HG03442 (cell line): ENCODE measurements around the gene MYO5C.

ENCODE experiments used
- ATAC-seq: cut with Tn5 transposase; IDR thresholded peaks from one replicate; pipeline ENCODE4 v1.9.1; 2021; ENCODE audit warnings: mild to moderate bottlenecking, moderate library complexity; ENCODE audit not compliant: unreplicated experiment

MYO5C gene

DNA sequence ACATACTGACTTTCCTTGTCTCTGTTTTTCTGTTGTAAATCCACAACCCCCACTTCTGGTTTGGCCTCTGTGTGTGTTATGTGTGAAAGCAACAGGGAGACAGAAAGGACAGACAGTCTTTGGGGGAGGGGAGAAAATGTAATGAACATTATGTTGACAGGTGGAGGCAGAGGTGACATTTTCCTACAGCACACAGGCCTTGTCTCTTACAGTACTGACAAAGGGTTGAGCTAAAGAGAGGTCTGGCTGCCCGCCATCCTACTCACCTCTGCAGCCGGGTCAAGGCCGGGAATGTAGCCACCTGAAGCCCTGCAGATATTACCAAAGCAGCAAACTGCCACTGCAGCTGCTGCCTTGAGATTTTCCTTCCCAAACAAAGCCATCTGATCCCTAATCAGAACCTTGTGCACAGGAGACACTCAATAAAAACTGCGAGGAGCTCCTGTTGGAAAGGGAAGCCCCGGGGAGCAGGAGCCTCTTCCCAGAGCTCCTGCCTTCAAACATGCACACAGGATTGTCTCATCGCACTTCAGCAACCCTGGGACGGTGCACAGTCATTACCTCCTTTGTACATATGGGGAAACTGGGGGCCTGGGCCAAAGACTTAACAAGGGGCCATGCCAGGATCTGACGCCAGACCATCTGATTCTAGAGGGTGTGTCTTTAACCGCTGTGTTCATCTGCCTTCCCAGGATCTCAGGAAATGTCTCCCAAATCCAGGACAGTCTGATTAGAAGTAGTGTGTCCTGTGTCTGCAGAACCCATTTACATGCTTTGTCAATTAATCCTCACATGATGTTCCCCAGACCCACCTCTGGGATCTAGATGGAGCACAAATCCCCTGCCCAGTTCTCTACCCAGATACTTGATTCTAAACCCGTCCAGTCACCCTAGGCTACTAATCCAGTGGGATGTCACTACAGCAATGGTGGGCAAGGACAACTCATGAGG lies 14.2 kb downstream of the MYO5C start:
- no peak for ATAC-seq

DNA sequence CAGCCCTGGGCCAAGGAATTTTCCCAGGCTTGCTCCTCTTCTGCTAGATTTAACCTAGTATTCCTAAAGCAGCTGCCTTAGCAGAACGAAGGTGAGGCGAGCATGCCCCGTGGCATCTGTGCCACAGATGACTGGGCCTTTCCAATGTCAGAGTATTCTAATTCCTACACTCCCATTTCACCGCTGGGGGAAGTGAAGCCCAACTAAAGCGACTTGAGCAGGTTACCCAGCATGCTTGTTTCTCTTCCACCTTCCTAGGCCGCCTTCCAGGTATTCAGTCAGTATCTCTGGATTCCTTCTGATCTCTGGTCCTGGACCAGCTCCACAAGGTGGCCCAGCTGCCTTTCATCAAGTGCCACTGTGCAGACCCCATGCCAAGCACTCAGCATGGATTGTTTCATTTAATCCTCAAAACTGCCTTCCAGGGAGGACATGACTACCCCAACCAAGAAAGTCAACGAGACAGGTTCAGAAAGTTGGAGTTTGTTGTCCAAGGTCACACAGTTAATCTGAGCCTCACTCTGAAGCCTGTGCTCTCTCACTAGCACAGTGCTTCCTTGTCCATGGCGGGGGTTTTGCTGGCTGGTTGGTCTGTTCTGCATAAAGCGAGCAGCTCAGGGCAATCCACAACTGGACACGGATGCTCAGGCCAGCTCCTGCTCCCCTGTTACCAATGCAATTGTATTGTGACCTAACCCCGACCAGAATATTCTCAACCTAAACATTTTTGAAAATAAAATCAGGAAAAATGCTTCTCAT lies 15.1 kb downstream of the MYO5C start:
- ATAC-seq: no peak

GRCh38 chr15:52278636-52279367 lies 16.8 kb downstream of the MYO5C start:
- no peak for ATAC-seq

DNA sequence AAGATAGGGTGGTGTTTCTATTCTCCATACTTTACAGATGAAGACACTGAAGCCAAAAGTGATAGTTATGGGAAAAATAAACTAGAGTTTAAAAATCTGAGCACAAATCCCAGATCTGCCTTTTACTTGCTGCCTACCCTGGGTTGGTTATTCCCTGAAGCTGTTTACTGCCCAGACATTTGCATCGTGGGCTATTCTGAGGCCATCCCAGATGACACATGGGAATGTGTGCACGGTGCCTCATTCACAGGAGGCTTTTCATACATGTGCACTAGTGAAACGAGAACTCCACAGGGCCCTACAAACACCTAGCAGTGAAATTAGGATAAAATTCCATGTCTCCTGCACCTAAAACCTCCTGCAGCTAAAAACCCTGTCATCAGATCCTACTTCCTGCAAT lies 17.5 kb downstream of the MYO5C start:
- ATAC-seq: no peak

GRCh38 chr15:52277575-52277974 lies 18.0 kb downstream of the MYO5C start:
- ATAC-seq: no peak

DNA sequence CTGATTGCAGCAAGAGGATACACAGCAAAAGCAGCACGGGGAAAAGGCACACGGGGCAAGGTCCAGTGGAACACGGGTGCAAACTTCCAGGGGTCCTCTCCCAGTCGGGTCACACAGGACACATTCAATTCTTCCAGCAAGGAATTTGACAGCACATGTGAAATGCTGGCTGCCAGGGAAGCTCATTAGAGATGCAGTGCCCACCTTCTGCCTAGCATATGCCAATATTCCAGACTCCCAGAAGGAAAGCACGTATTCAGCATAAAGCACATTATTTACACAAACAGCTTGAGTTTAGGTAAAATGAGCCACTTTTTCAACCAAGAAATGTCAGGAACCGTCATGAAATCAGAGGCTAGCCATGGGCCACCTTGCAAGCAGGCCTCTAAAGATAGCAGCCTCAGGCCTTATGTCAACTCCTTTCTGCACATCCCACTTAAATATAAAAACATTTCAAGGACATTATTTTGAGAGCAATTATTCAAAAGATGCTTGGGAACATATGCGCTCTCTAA lies 19.3 kb downstream of the MYO5C start:
- ATAC-seq: no peak

- ATAC-seq: no peak
Measured at GRCh38 chr15:52263563-52264282, 31.9 kb downstream of the MYO5C start.

DNA sequence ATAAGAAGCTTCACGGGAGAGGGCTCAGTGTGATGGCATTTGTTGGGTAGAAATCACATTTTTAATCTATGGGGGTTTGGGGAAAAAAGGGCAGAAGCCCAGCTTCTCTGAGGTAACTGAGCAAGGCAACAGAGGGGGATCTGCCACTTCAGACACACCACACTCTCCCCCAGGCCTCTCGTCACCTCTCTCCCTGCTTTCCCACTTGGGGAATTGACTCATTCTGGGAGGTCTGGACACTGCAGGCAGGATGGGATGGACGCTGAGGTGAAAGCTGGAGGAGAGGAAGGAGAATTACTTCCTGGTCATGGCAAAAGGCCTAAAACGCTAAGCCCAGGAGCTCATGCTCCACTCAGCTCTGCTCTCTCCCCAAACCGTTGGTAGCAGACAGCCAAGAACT lies 33.2 kb downstream of the MYO5C start:
- ATAC-seq: no peak

DNA sequence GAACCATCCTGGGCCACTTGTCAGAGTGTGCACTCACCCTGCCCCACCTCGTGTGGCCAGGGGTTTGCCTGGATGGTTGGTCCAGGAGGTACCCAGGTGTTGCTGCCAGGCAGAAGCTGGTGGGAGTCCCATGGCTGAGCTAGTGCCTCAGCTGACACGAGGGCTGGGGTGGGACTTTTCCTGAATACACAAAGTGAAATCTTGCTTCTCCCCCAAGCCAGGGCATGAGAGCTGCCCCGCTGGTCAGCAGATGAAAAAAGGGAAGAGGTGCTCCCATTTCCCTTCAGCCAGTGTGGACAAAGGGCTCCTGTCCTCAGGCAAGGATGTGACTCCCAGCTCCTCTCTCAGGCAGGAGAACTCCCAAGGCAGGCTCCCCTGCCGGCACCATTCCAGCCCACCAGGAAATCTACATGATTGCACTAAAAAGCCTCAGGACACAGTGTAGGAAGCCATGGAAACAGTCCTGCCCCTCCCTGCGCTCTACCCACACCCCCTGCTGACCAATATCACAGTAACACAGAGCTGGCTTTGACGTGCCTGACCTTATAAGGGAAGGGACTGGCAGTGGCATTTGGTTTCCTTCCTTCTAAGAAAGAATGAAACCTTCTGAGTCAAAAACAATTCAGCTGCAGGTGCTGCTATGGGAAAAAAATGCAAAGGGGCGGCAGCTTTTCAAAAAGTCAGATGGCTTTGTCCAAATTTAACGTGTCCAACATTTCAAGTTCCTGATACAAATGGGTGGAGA lies 33.9 kb downstream of the MYO5C start:
- peak; percentile 99 for ATAC-seq

DNA sequence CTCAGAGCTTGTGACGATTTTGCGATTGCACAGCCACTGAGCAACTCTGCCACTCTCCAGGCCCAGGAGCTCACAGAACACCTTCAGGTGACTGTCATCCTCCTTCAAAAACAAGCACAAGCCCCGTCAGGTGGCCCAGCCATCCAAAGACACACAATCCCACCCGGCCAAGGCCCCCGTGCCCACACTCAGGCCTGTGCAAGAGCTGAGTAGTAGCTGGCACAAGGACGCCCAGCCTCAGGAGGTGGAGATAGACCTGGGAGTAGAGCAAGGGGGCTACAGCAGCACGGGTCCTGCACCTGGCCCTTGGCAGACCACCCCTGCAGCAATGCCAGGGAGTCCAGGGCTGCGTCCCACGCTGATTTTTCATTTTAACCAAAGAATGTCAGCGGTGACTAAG lies 34.6 kb downstream of the MYO5C start:
- no peak for ATAC-seq

- no peak for ATAC-seq
Measured at GRCh38 chr15:52259503-52259902, 36.1 kb downstream of the MYO5C start.

DNA sequence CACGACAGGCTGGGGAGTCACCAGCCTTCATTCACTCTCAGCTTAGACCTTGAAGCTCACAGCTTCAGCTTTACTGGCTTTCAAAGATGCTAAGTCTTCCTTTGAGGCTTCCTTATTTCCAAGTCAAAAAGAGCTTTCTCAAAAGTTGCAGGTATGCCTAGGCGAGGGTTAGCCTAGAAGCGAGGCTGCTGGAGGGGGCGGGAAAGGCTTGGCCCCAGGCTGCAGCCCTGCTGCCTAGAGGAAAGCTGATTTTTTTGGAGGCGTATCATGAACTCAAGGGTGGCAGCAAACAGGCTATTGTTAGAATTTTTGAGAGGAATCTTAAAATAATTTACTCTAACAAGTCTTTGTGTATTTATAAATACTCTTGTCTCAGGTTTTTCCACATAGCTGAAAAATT lies 37.1 kb downstream of the MYO5C start:
- ATAC-seq: no peak

DNA sequence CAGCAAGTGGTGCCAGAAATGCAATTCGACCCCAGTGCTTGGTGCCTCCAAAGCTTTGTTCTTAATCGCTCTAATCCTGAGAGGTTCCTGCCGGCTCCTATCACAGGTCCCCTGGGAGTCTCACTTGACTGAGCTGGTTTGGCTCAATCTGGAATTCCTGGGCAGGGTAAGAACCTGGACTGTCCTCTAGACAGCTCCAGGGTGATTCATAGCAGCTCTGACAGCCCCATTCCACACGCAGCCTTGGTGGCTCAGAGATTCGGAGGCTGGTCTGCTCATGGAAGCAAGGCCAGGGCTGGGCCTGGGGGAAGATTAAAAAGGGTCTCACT lies 37.9 kb downstream of the MYO5C start:
- ATAC-seq: no peak

- no peak for ATAC-seq
Measured at GRCh38 chr15:52256930-52257733, 38.5 kb downstream of the MYO5C start.

- no peak for ATAC-seq
Measured at GRCh38 chr15:52256366-52256765, 39.2 kb downstream of the MYO5C start.

DNA sequence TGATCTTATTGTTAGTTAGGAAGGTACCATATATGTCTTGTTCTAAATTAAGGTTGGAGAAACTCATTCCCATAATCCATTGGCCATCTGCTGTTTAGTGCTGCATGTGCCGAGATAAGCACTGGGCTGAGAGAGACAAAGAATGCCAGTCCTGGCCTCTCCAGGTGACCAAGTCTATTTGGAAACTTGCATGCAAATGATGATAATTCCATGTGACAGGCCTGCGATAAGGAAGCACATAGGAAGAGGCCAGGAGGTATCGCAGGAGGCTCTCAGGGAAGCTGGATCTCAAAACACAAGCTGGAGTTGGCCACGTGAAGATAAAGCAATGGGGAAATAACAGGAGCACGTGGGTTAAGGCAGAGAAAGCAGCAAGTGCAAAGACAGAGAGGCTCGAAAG lies 39.7 kb downstream of the MYO5C start:
- ATAC-seq: no peak

DNA sequence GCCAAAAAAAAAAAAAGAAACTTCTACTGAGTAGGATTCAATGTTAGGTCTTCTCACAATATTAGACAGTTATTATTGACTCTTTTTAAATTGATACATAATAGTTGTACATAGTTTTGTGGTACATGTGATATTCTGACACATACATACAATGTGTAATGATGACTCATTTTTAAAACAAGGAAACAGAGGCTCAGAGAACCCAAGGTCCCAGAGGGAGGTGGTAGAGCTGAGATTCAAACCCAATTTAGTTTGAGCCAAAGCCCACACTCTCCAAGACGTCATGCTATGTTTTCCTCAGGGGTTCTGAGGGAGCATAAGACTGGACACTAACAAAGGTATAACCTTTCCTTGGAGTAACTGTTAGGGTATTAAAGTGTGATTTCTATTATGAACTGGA lies 40.6 kb downstream of the MYO5C start:
- peak; percentile 50 for ATAC-seq

DNA sequence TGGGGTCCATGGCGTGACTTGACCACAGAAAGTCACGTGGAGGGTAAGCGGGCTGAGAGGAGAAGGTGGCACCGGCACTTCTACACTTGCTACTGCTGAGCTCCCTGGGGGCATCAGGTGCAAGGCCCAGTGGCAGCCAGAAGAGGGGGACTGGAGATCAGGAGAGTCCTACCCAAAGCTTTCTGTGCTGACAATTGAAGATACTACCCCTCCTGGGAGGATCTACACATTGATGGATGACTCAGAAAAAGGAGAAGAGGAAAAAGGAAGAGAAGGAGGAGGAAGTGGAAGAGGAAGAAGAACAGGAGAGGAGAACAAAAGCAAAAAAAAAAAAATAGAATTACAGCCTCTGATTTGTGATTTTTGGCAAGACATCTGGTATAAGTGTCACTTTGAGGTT lies 41.2 kb downstream of the MYO5C start:
- ATAC-seq: no peak

GRCh38 chr15:52252781-52253180 lies 42.8 kb downstream of the MYO5C start:
- no peak for ATAC-seq
